ENCODE measurements around the gene ERP44.
"Not testable (repeated sequence)": the region's sequence is repeated elsewhere in the genome, so short reads cannot be mapped to it uniquely, and the experiment has no call there.

Gene ERP44

GRCh38 chr9:100098887-100099721, at the start of gene ERP44, which contains the start of gene INVS:
Gene ERP44 (minus strand): TSS chr9:100099000. CDS start chr9:100098840, 160 bp downstream.
Gene INVS (plus strand): TSS chr9:100099243. CDS start chr9:100104522, 5,279 bp downstream.
- DNase-seq: peak; percentile 100

- DNase-seq: not testable (repeated sequence)
Observed at GRCh38 chr9:100145976-100146375, 47.2 kb upstream of the ERP44 start.

DNA sequence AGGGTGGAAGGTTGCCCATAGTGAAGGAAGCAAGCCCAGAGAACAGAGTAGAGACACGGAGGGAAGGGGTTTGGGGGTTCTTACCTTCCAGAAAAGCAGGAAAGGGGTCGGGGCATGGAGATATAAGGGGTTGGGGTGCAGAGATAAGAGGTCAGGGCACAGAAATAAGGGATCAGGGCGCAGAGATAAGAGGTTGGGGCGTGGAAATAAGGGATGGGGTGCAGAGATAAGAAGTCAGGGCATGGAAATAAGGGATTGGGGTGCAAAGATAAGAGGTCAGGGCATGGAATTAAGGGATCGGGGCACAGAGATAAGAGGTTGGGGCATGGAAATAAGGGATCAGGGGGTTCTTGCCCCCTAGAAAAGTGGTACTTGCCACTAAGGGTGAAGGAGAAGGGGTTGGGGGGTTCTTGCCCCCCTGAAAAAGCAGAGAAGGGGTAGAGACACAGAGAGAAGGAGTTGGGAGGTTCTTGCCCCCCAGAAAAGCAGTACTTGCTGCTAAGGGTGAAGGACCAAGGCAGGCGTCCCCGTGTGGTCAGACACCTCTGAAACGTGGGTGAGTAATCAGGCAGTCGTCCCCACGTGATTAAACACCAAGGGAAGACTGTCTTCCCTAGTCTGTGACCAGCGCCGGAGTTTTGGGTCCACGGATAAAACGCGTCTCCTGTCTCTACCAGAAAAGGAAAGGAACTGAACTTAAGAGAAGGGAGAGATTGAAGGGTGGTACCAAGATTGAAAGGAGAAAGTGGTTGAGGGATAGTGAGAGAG, 46.6 kb upstream of the ERP44 start:
- not testable (repeated sequence) for DNase-seq

- not testable (repeated sequence) for DNase-seq
Observed at GRCh38 chr9:100141862-100142261, 43.1 kb upstream of the ERP44 start.

DNA sequence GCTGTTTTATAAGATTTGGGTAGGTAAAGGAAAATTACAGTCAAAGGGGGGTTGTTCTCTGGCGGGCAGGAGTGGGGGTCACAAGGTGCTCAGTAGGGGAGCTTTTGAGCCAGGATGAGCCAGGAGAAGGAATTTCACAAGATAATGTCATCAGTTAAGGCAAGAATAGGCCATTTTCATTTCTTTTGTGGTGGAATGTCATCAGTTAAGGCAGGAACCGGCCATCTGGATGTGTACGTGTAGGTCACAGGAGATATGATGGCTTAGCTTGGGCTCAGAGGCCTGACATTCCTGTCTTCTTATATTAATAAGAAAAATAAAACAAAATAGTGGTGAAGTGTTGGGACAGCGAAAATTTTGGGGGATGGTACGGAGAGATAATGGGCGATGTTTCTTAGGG, 41.5 kb upstream of the ERP44 start:
- not testable (repeated sequence) for DNase-seq

GRCh38 chr9:100136799-100137198, 38.0 kb upstream of the ERP44 start:
- DNase-seq: not testable (repeated sequence)

DNA sequence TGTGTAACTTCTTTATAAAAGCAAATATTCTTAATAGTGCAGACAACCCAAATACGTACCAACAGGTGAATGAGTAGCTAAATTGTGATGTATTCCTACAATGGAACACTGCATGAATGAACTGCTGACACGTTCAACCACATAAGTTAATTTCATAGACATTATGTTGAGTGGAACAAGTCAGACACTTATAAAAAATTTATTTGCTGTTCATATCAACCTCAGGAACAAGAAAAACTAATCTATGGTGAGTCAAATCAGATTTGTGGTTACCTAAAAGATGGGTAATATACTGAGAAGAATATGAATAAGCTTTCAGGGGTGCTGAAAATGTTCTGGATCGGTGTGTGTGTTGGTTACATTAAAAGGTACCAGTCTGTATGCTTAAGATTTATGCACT, 35.9 kb upstream of the ERP44 start:
- no peak for DNase-seq

- no peak for DNase-seq
Observed at GRCh38 chr9:100131875-100132430, 33.2 kb upstream of the ERP44 start.

GRCh38 chr9:100131216-100131615, 32.4 kb upstream of the ERP44 start:
- no peak for DNase-seq

GRCh38 chr9:100129772-100130171, 31.0 kb upstream of the ERP44 start:
- DNase-seq: no peak

GRCh38 chr9:100126423-100126822, 27.6 kb upstream of the ERP44 start:
- DNase-seq: no peak

GRCh38 chr9:100125910-100126309, 27.1 kb upstream of the ERP44 start:
- no peak for DNase-seq

GRCh38 chr9:100125236-100125635, 26.4 kb upstream of the ERP44 start:
- no peak for DNase-seq

DNA sequence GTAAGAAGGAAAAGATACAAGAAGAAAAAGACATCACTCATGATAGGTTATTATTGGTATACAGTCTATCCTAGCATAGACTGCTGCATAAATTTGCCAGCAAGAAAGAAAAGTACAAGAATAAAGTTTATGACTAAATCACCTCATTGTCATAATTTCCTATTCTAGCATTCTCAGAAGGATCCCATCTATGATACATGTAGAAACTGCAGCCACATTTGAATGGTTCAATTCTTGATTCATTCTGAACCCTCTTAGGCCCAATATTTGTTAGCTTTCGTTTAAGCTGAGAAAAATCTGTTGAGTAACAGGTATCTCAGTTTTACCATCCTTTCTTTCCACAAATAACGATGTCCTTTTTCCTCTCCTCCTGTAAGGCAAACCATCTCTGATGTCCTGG, 21.5 kb upstream of the ERP44 start:
- DNase-seq: no peak

- DNase-seq: no peak
Observed at GRCh38 chr9:100117316-100117715, 18.5 kb upstream of the ERP44 start.

GRCh38 chr9:100112677-100113336, 14.0 kb upstream of the ERP44 start:
- no peak for DNase-seq

GRCh38 chr9:100111235-100111634, 12.4 kb upstream of the ERP44 start:
- DNase-seq: peak; percentile 96 to 97

DNA sequence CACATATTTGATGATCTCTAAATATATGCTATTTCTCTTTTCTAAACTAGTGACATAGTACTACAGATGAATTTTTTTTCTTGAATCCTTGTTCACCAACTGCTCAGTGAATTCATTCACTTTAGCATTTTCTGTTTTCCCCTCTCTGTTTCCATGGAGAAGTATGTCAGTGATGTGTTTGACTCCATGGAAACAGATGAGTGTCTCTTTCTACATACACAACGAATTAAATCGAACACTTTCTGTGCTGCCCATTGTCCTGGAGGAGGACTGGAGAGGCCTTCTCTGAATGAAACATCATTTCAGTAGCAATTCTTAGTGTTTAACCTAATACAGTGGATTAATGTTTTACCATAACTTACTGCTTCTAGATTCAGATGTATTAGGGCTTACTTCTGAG, 9.8 kb upstream of the ERP44 start:
- DNase-seq: no peak

- no peak for DNase-seq
Observed at GRCh38 chr9:100106616-100107015, 7.8 kb upstream of the ERP44 start.

DNA sequence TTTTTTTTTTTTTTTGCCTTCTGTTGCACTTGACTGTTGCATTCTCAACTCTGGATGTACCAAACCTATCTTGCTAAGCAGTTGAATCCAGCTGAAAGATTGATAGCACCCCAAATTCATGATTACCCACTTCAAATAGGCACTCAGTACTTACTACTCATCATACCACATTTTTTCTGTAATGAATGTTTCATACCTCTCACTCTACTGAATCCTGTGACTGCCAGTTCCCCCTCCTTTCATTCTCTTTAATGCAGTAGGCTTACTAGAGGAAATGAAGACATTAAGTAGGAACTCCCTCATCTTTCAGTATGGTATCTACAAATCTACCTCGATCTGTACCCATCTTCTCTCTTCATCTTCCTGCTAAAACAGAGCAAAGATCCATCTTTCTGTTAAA, 7.1 kb upstream of the ERP44 start:
- DNase-seq: no peak

DNA sequence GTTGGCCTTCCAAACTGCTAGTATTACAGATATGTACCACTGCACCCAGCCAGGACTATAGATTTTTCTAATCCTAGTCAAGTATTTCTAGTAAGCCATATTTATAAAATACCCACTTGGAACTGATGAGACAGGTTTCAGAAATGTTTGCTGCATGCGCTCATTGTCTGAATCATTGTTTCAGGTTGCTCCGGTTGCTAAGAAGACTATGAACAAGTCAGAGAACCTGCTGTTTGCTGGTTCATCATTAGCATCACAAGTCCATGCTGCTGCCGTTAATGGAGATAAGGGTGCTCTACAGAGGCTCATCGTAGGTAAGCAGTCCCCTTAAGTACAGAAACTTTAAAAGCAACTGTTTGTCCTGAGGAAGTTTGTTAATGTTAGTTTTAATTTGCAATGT, 5.5 kb upstream of the ERP44 start:
- no peak for DNase-seq

DNA sequence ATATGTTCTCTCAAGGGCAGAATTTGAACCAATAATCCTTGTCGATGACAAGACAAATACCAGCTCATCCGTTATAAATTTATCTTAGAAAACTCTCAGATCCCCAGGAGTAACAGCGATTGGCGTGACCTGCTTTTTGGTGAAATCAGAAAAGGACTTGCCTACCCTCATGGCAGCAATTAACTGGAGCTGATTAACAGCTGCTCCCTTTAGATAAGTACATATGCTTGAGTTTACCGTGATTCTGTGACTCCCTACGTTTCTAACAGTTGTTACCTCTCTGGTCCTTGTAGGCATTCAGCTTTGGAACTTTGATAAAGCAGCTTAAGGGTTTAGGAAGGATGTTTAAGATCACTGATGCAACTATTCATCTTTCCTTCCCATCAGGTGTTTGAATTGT, 2.8 kb upstream of the ERP44 start:
- no peak for DNase-seq

GRCh38 chr9:100100146-100100667, 1.4 kb upstream of the ERP44 start:
- no peak for DNase-seq

Measured in Kasumi-1 (cell line).